Osteoblast (primary cell): ENCODE results near the gene FAM149A. TPM values are rescaled to one million over a fixed set of nuclear protein-coding genes. Genes with fewer than 3 reads are reported as not detected.

Experiments
- DNase-seq: peaks from one replicate; pipeline ENCODE4 v3.0.0; 2011; ENCODE audit warnings: low spot score, mixed read lengths; ENCODE audit not compliant: insufficient read length; ENCODE audit errors: missing footprints
- H2AFZ ChIP-seq: 2 replicates; pipeline ENCODE4 v1.6.0; 2011; ENCODE audit warnings: mild to moderate bottlenecking, low read length
- H3K27ac ChIP-seq: 2 replicates; pipeline ENCODE4 v1.5.1; 2011; ENCODE audit warnings: mild to moderate bottlenecking, low read depth, low read length, moderate library complexity
- H3K27me3 ChIP-seq: 2 replicates; pipeline ENCODE4 v1.6.0; 2012; ENCODE audit warnings: mild to moderate bottlenecking, control low read depth, inconsistent platforms, low read length, moderate library complexity; ENCODE audit not compliant: insufficient read depth
- H3K36me3 ChIP-seq: 2 replicates; pipeline ENCODE4 v1.5.1; 2011; ENCODE audit warnings: mild to moderate bottlenecking, low read length, control low read depth, moderate library complexity; ENCODE audit not compliant: insufficient read depth
- H3K4me1 ChIP-seq: 2 replicates; pipeline ENCODE4 v1.5.1; 2011; ENCODE audit warnings: mild to moderate bottlenecking, low read length, control low read depth, moderate library complexity; ENCODE audit not compliant: insufficient read depth
- H3K4me2 ChIP-seq: 2 replicates; pipeline ENCODE4 v1.6.0; 2011; ENCODE audit warnings: mild to moderate bottlenecking, low read length; ENCODE audit not compliant: insufficient read depth
- H3K4me3 ChIP-seq: fragments of 200-600 bp; sonication (generic); 3 replicates; pipeline ENCODE4 v1.5.1; 2012; ENCODE audit warnings: mild to moderate bottlenecking, low read length, inconsistent platforms; ENCODE audit not compliant: insufficient read depth
- H3K79me2 ChIP-seq: 2 replicates; pipeline ENCODE4 v1.6.0; 2012; ENCODE audit warnings: mild to moderate bottlenecking, low read length, control low read depth, inconsistent platforms; ENCODE audit not compliant: insufficient read depth
- H3K9me3 ChIP-seq: 2 replicates; pipeline ENCODE4 v1.5.1; 2011; ENCODE audit warnings: low read depth, low read length, control low read depth
- H4K20me1 ChIP-seq: 2 replicates; pipeline ENCODE4 v1.6.0; 2012; ENCODE audit warnings: mild to moderate bottlenecking, low read length, control low read depth; ENCODE audit not compliant: insufficient read depth
- CTCF ChIP-seq: IDR thresholded peaks from 2 replicates; pipeline ENCODE4 v1.5.1; 2011; ENCODE audit warnings: mild to moderate bottlenecking, low read depth, low read length, moderate library complexity; ENCODE audit errors: extremely low read depth
- total RNA-seq: library from RNA; depleted of rRNA; stranded (reverse); fragments of >200 nt; gene quantifications from 2 replicates; pipeline ENCODE4 v1.2.3, GENCODE V29; 2012

FAM149A gene
- total RNA-seq, 1 donor: 3.3 TPM

GRCh38 chr4:186067757-186068385 is 36.6 kb upstream of the FAM149A start:
- Histone ChIP-seq H3K27me3 (no peaks in the 10 kb centered on the region), H3K9me3 (no peaks in the 10 kb centered on the region), H3K4me1 (peaks cover 5% of the 10 kb centered on the region), H2AFZ (peak overlapping the region; percentile 98), H4K20me1 (no peaks in the 10 kb centered on the region), H3K79me2 (no peaks in the 10 kb centered on the region), H3K27ac (no peak overlapping the region), H3K4me2 (peak overlapping the region; percentile 100), H3K36me3 (no peaks in the 10 kb centered on the region), H3K4me3 (peak overlapping the region; percentile 80)
- DNase-seq: peak; percentile 70
- TF ChIP-seq CTCF: peak; percentile 59

- Histone ChIP-seq H3K4me3 (peak within 1 kb of the TSS; percentile 80), H2AFZ (peak within 1 kb of the TSS; percentile 98), H3K4me1 (peaks cover 5% of the 10 kb centered on the region), H3K4me2 (peak within 1 kb of the TSS; percentile 100), H3K36me3 (no peaks in the 10 kb centered on the region), H3K79me2 (no peaks in the 10 kb centered on the region), H3K9me3 (no peaks in the 10 kb centered on the region), H3K27ac (peak within 1 kb of the TSS; percentile 38), H4K20me1 (no peaks in the 10 kb centered on the region), H3K27me3 (no peaks in the 10 kb centered on the region)
- peak; percentile 49 for DNase-seq
- TF ChIP-seq CTCF: no peak
Measured at GRCh38 chr4:186068581-186069348, 35.7 kb upstream of the FAM149A start, which contains the start of gene TLR3. TLR3 (plus strand) TSS chr4:186069156; CDS start chr4:186076620, 7,464 bp downstream.

- H3K4me3 ChIP-seq: peak overlapping the region; percentile 80
Measured at GRCh38 chr4:186069729-186070128, 34.8 kb upstream of the FAM149A start.

More at GRCh38 chr4:186069729-186070128, 34.8 kb upstream of the FAM149A start:
- no peaks in the 10 kb centered on the region for H3K27me3 ChIP-seq
- H3K4me1 ChIP-seq: peaks cover 5% of the 10 kb centered on the region
- no peak for TF ChIP-seq CTCF
- no peaks in the 10 kb centered on the region for H3K79me2 ChIP-seq
- H2AFZ ChIP-seq: peak overlapping the region; percentile 98
- no peak for DNase-seq
- H3K4me2 ChIP-seq: peak overlapping the region; percentile 100
- no peaks in the 10 kb centered on the region for H4K20me1 ChIP-seq
- no peaks in the 10 kb centered on the region for H3K36me3 ChIP-seq
- no peaks in the 10 kb centered on the region for H3K9me3 ChIP-seq
- H3K27ac ChIP-seq: no peak overlapping the region
